Heart right ventricle (tissue), 16 donors: ENCODE data around the gene ASAP2. TPM values are rescaled to one million over a fixed set of nuclear protein-coding genes. Genes with fewer than 3 reads are reported as not detected.
A peak's percentile ranks its signal among the peaks of the same experiment; 100 is the strongest.

Experiments used
- ATAC-seq, 8 donors: fragments of 200-7000 bp; cut with Tn5 transposase; one replicate each; pipeline ENCODE4 v1.9.1; 2020; ENCODE audit warnings: mild to moderate bottlenecking in 8 of 8, moderate library complexity in 8 of 8, moderate number of reproducible peaks in 1 of 8
- DNase-seq, 2 donors: peaks; one replicate each; pipeline ENCODE4 v3.0.0-alpha.2; 2020
- H3K27ac ChIP-seq, 10 donors: fragments of 200-600 bp; sonication (generic) in 2 of 10; one replicate each; pipeline versions ENCODE4 v1.5.0 to v1.8.0; 2020 to 2022; ENCODE audit warnings: mild to moderate bottlenecking in 3 of 10
- H3K27me3 ChIP-seq, 7 donors: fragments of 200-600 bp; one replicate each; pipeline ENCODE4 v1.8.0; 2021 to 2022; ENCODE audit warnings: mild to moderate bottlenecking in 2 of 7
- H3K36me3 ChIP-seq, 9 donors: fragments of 200-600 bp; sonication (generic) in 1 of 9; one replicate each; pipeline versions ENCODE4 v1.5.0 to v1.8.0; 2020 to 2022; ENCODE audit warnings: mild to moderate bottlenecking in 2 of 9
- H3K4me1 ChIP-seq, 9 donors: fragments of 200-600 bp; sonication (generic) in 1 of 9; one replicate each; pipeline versions ENCODE4 v1.5.0 to v1.8.0; 2020 to 2022; ENCODE audit warnings: mild to moderate bottlenecking in 4 of 9
- H3K4me3 ChIP-seq, 10 donors: fragments of 200-600 bp; sonication (generic) in 2 of 10; one replicate each; pipeline versions ENCODE4 v1.5.0 to v1.8.0; 2020 to 2022; ENCODE audit warnings: mild to moderate bottlenecking in 7 of 10, moderate library complexity in 2 of 10
- H3K9me3 ChIP-seq, 11 donors: fragments of 200-600 bp in 10 of 11; sonication (generic) in 2 of 11; one replicate each; pipeline versions ENCODE4 v1.5.0 to v1.8.0; 2013 to 2022; ENCODE audit warnings: mild to moderate bottlenecking in 2 of 11, control low read depth in 1 of 11, moderate library complexity in 1 of 11
- WGBS, 2 donors: extraction: QIAGEN DNeasy Blood & Tissue Kit; methylation state at CpG; one replicate each; pipeline ENCODE4 v1.1.7; 2013; ENCODE audit warnings: inconsistent platforms in 1 of 2; 5-methylcytosine and 5-hydroxymethylcytosine counted together
- intact Hi-C, 10 donors: fragments of 100-400 bp; cut with DNase I; formaldehyde crosslinking; loops; one replicate each; pipeline versions ENCODE4 v1.11.1 to v1.14.2; 2022
- polyA plus RNA-seq, 2 donors: library from polyadenylated mRNA; stranded (reverse); fragments of 200-250 nt; gene quantifications; one replicate each; pipeline ENCODE4 v1.2.3, GENCODE V29; 2013
- total RNA-seq, 10 donors: library from RNA; stranded (reverse); fragmentation: NEBNext Ultra II Directional in 3 of 10; extraction: Animal tissue kit (Norgen Biotek cat#: 25700) in 3 of 10; gene quantifications; one replicate each; pipeline versions ENCODE4 v1.2.1 to v1.2.4, GENCODE V29; 2021 to 2023
- TF ChIP-seq, protein P1 (sequence below), 9 donors: fragments of 200-600 bp; sonication (generic) in 2 of 9; IDR thresholded peaks; one replicate each; pipeline versions ENCODE4 v1.5.0 to v1.8.0; 2021 to 2022; ENCODE audit warnings: antibody characterized with exemption in 9 of 9, mild to moderate bottlenecking in 5 of 9, moderate library complexity in 1 of 9
- donor health status: Arrhythmogenic right ventricular cardiomyopathy.
- donor health status: ischemic (EF 13 %, LVEDD 7.1; RV severe dilation, severe dysfunction).
- donor health status: healthy with polysubstance abuse.
- donor health status: DM: no; HTN: yes; CAD: no.
- donor health status: DM: no; HTN: no; CAD: no.
- donor health status: ischemic (EF 25% LVEDD 6.9; RV normal size, moderate dysfunction).
- donor health status: ischemic (EF 25% LVEDD 5.7; RV mildly dilated, moderate dysfunction).
- donor health status: healthy.
- donor health status: DM: yes; HTN: yes; CAD: no.
- donor health status: Ischemic cardiomyopathy.
- donor health status: ischemic (EF 35%, LVEDD 5.7; RV mildly dilated, moderate dysfunction).
- donor health status: nonischemic (EF 11% LVEDD 7.7; RV severe dilation, severe dysfunction).
- donor health status: DM: yes; HTN: yes; CAD: no.
- donor health status: PGD.
- donor health status: ischemic (EF 29% LVEDD 5.4; RV normal size, mild dysfunction).
- donor health status: nonischemic (EF 23%, LVEDD 6.1; RV moderate dilation, normal function).

The ASAP2 gene
- total and polyA plus RNA-seq, 12 donors, result 5.4 to 17.3 (median 11.8) TPM

DNA sequence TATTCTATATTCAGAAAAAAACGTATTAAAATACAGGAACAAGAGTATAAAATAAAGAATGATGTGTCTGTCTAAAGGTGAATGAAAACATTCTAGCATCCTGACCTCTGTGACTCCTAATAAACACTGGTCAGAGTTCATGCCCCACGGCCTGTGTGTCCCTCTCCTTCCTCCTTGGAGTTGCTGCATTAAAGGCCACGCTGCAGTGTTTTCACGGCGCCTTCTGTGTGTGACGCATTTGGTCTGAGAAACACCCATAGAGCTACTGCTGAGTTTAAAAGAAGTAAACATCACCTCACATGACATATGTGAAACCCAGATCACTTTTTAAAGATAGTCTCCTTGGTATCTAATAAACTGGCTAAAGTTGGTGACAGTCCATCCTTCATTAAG is 126.2 kb downstream of the ASAP2 start:
- WGBS, 2 donors, result 90 to 93% methylated on average over 6 of the region's 6 CpGs
- no peak overlapping the region for H3K4me3 ChIP-seq
- ATAC-seq (no peak), DNase-seq (no peak)
- no peaks in the 10 kb centered on the region for H3K27me3 ChIP-seq
- peak overlapping the region in 1 of 10 donors; percentile 39 for H3K27ac ChIP-seq
- intact Hi-C loops, result loop anchor here in 9 of 10 donors (1.0 to 10.0 kb wide), 7 partner anchors 126 to 191 kb away; partner anchors contain the start of gene ASAP2 (in 7 of the 9)
- H3K4me1 ChIP-seq, result peaks cover 0 to 68% (median 41%) of the 10 kb centered on the region in 9 donors
- H3K9me3 ChIP-seq, result no peaks in the 10 kb centered on the region
- TF ChIP-seq, protein P1, sequence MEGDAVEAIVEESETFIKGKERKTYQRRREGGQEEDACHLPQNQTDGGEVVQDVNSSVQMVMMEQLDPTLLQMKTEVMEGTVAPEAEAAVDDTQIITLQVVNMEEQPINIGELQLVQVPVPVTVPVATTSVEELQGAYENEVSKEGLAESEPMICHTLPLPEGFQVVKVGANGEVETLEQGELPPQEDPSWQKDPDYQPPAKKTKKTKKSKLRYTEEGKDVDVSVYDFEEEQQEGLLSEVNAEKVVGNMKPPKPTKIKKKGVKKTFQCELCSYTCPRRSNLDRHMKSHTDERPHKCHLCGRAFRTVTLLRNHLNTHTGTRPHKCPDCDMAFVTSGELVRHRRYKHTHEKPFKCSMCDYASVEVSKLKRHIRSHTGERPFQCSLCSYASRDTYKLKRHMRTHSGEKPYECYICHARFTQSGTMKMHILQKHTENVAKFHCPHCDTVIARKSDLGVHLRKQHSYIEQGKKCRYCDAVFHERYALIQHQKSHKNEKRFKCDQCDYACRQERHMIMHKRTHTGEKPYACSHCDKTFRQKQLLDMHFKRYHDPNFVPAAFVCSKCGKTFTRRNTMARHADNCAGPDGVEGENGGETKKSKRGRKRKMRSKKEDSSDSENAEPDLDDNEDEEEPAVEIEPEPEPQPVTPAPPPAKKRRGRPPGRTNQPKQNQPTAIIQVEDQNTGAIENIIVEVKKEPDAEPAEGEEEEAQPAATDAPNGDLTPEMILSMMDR (IDR thresholded peaks at IDR 0.05), result no peak
- H3K36me3 ChIP-seq, result peaks cover 0 to 65% (median 0%) of the 10 kb centered on the region in 9 donors

GRCh38 chr2:9333591-9334171 is 127.1 kb downstream of the ASAP2 start:
- peak; percentile 74 to 85 (median 81) for ATAC-seq
- intact Hi-C loops, result loop anchor here in 9 of 10 donors (1.0 to 10.0 kb wide), 7 partner anchors 126 to 191 kb away; partner anchors contain the start of gene ASAP2 (in 8 of the 9)
- Histone ChIP-seq H3K36me3 (peaks cover 0 to 65% (median 0%) of the 10 kb centered on the region in 9 donors), H3K27me3 (no peaks in the 10 kb centered on the region), H3K9me3 (no peaks in the 10 kb centered on the region), H3K4me1 (peaks cover 0 to 59% (median 36%) of the 10 kb centered on the region in 9 donors), H3K27ac (peak overlapping the region in 3 of 10 donors; percentile 1 to 39 (median 13)), H3K4me3 (no peak overlapping the region)
- peak; percentile 28 to 73 for DNase-seq
- TF ChIP-seq, protein P1 (IDR thresholded peaks at IDR 0.05), result peak; percentile 44 to 87 (median 69)
- 39 to 52% methylated on average over 7 of the region's 7 CpGs for WGBS, 2 donors

- Histone ChIP-seq H3K4me3 (no peak overlapping the region), H3K27ac (peak overlapping the region in 2 of 10 donors; percentile 0 to 50), H3K4me1 (peaks cover 0 to 49% (median 28%) of the 10 kb centered on the region in 9 donors), H3K9me3 (no peaks in the 10 kb centered on the region), H3K36me3 (peaks cover 0 to 63% (median 0%) of the 10 kb centered on the region in 9 donors), H3K27me3 (no peaks in the 10 kb centered on the region)
- DNase-seq (no peak), ATAC-seq (no peak)
- TF ChIP-seq, protein P1 (IDR thresholded peaks at IDR 0.05), result no peak
- intact Hi-C loops, result loop anchor here in 6 of 10 donors (2.0 to 10.0 kb wide), 5 partner anchors 127 to 392 kb away; partner anchors contain the start of gene ASAP2 (in 6 of the 6)
- WGBS, 2 donors, result 90 to 91% methylated on average over 14 of the region's 14 CpGs
These were observed 128.1 kb downstream of the ASAP2 start for GRCh38 chr2:9334761-9335160.

DNA sequence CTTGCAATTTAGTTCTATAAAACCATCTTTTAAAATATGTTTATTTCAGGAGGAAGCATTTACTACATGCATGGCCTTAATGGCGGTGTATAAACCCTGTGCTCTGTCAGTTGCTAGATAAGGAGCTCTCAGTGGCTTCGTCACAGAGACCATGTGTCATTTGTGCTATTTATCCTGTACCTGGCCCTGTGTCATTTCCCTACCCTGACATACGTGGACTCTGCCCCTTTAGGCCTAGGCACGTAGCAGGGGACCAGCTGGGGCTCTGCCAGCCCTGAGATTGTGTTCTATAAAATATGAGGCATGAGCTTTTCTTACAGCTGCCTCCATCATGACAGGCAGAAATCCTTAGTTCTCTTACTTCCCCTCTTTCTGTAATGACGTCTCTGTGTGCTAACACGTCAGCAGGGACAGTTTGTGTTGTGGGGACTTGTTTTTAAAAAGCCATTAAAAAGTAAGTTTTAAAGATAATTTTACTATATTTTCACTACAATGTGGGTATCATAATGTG is 128.8 kb downstream of the ASAP2 start:
- DNase-seq (no peak), ATAC-seq (no peak)
- Histone ChIP-seq H3K4me3 (no peak overlapping the region), H3K4me1 (peaks cover 0 to 43% (median 23%) of the 10 kb centered on the region in 9 donors), H3K9me3 (no peaks in the 10 kb centered on the region), H3K36me3 (peaks cover 0 to 65% (median 0%) of the 10 kb centered on the region in 9 donors), H3K27me3 (no peaks in the 10 kb centered on the region), H3K27ac (peak overlapping the region in 2 of 10 donors; percentile 0 to 50)
- WGBS, 2 donors, result 91 to 94% methylated on average over 6 of the region's 6 CpGs
- intact Hi-C loops, result loop anchor here in 3 of 10 donors (2.0 to 10.0 kb wide), 4 partner anchors 129 to 393 kb away; partner anchors contain the start of gene ASAP2 (in 1 of the 3)
- TF ChIP-seq, protein P1 (IDR thresholded peaks at IDR 0.05), result no peak
